Endodermal cell (in vitro differentiated cells): Measurements from ENCODE around the gene TMEM39B. TPM values are rescaled to one million over a fixed set of nuclear protein-coding genes. Genes with fewer than 3 reads are reported as not detected.
"Not testable (repeated sequence)": the region's sequence is repeated elsewhere in the genome, so short reads cannot be mapped to it uniquely, and the experiment has no call there.

ENCODE experiments used
- DNase-seq: peaks from one replicate; pipeline ENCODE4 v3.0.0-alpha.2; 2017
- H3K27ac ChIP-seq: 2 replicates; pipeline ENCODE4 v1.5.1; 2013; ENCODE audit warnings: mild to moderate bottlenecking, low read depth, low read length, moderate library complexity
- H3K27me3 ChIP-seq: 2 replicates; pipeline ENCODE4 v1.6.1; 2013; ENCODE audit warnings: mild to moderate bottlenecking, low read length, moderate library complexity; ENCODE audit not compliant: insufficient read depth, control insufficient read depth, poor library complexity, severe bottlenecking
- H3K36me3 ChIP-seq: 2 replicates; pipeline ENCODE4 v1.7.0; 2013; ENCODE audit warnings: mild to moderate bottlenecking, low read length, moderate library complexity; ENCODE audit not compliant: control insufficient read depth, insufficient read depth
- H3K4me1 ChIP-seq: one replicate; pipeline ENCODE4 v1.7.0; 2013; ENCODE audit warnings: low read length; ENCODE audit not compliant: control insufficient read depth, insufficient read depth
- H3K4me3 ChIP-seq: 2 replicates; pipeline ENCODE4 v1.5.1; 2013; ENCODE audit warnings: mild to moderate bottlenecking, low read length, moderate library complexity
- H3K9ac ChIP-seq: 2 replicates; pipeline ENCODE4 v1.6.1; 2013; ENCODE audit warnings: mild to moderate bottlenecking, low read length, moderate library complexity; ENCODE audit not compliant: poor library complexity, severe bottlenecking; ENCODE audit errors: extremely low read depth
- H3K9me3 ChIP-seq: 2 replicates; pipeline ENCODE4 v1.6.1; 2013; ENCODE audit warnings: mild to moderate bottlenecking, low read length, moderate library complexity; ENCODE audit not compliant: control insufficient read depth
- H3K27ac Mint-ChIP-seq: 2 replicates; pipeline ENCODE4 v1.8.0; 2020; ENCODE audit warnings: mixed read lengths
- H3K27me3 Mint-ChIP-seq: 2 replicates; pipeline ENCODE4 v1.8.0; 2021; ENCODE audit warnings: mild to moderate bottlenecking, mixed read lengths; ENCODE audit not compliant: insufficient read depth
- H3K36me3 Mint-ChIP-seq: 2 replicates; pipeline ENCODE4 v1.8.0; 2020; ENCODE audit warnings: low read depth, mixed read lengths
- H3K4me1 Mint-ChIP-seq: 2 replicates; pipeline ENCODE4 v1.8.0; 2020; ENCODE audit warnings: mixed read lengths
- H3K4me3 Mint-ChIP-seq: 2 replicates; pipeline ENCODE4 v1.8.0; 2020; ENCODE audit warnings: mild to moderate bottlenecking, moderate library complexity, mixed read lengths
- H3K9me3 Mint-ChIP-seq: 2 replicates; pipeline ENCODE4 v1.8.0; 2020; ENCODE audit warnings: mild to moderate bottlenecking, mixed read lengths
- CTCF ChIP-seq: fragments of 200-600 bp; sonication (generic); conservative IDR thresholded peaks from 2 replicates; pipeline ENCODE4 v1.5.0; 2021; ENCODE audit warnings: antibody characterized with exemption, mild to moderate bottlenecking
- WGBS, 2 experiments: methylation state at CpG; one replicate each; pipeline versions ENCODE4 v1.1.5 to v1.1.7; 2013; ENCODE audit warnings: missing lambda C conversion rate in 2 of 2, mixed read lengths in 1 of 2; ENCODE audit not compliant: insufficient coverage in 1 of 2, insufficient read length in 1 of 2; 5-methylcytosine and 5-hydroxymethylcytosine counted together
- total RNA-seq, 2 donors: library from RNA; stranded (reverse); fragmentation: NEBNext Ultra II Directional in 1 of 2; extraction: Animal tissue kit (Norgen Biotek cat#: 25700) in 1 of 2; gene quantifications; 2 replicates in 1 of 2; 3 replicates in 1 of 2; pipeline ENCODE4 v1.2.1, GENCODE V29; 2021

Gene TMEM39B
- total RNA-seq, 2 donors from 2014 or later, result 11.0 to 20.3 TPM

GRCh38 chr1:32128479-32128878 is 55.7 kb downstream of the TMEM39B start:
- Histone ChIP-seq H3K4me3 (no peak overlapping the region), H3K36me3 (no peaks in the 10 kb centered on the region), H3K27me3 (no peaks in the 10 kb centered on the region), H3K27ac (no peak overlapping the region), H3K9me3 (no peaks in the 10 kb centered on the region), H3K9ac (no peak overlapping the region), H3K4me1 (no peaks in the 10 kb centered on the region)
- DNase-seq, result no peak
- H3K4me3 Mint-ChIP-seq, result no peak overlapping the region
- H3K27ac Mint-ChIP-seq, result no peak overlapping the region
- TF ChIP-seq CTCF, result no peak
- no peaks in the 10 kb centered on the region for H3K27me3 Mint-ChIP-seq
- H3K36me3 Mint-ChIP-seq, result peaks cover 14% of the 10 kb centered on the region
- H3K9me3 Mint-ChIP-seq, result no peaks in the 10 kb centered on the region
- WGBS, 2 experiments, result 97 to 100% methylated on average over 1 of the region's 1 CpG
- peaks cover 19% of the 10 kb centered on the region for H3K4me1 Mint-ChIP-seq

GRCh38 chr1:32128964-32129363 is 56.2 kb downstream of the TMEM39B start:
- Histone ChIP-seq H3K4me1 (no peaks in the 10 kb centered on the region), H3K36me3 (no peaks in the 10 kb centered on the region), H3K9ac (no peak overlapping the region), H3K9me3 (no peaks in the 10 kb centered on the region), H3K27ac (no peak overlapping the region), H3K4me3 (no peak overlapping the region), H3K27me3 (no peaks in the 10 kb centered on the region)
- Mint-ChIP-seq H3K4me3 (no peak overlapping the region), H3K9me3 (no peaks in the 10 kb centered on the region), H3K27ac (no peak overlapping the region), H3K27me3 (no peaks in the 10 kb centered on the region), H3K36me3 (peaks cover 15% of the 10 kb centered on the region), H3K4me1 (peaks cover 19% of the 10 kb centered on the region)
- WGBS, 2 experiments, result 80 to 93% methylated on average over 1 of the region's 1 CpG
- DNase-seq, result no peak
- TF ChIP-seq CTCF, result no peak

GRCh38 chr1:32133950-32134280 is 61.2 kb downstream of the TMEM39B start:
- WGBS, 2 experiments, result 94 to 99% methylated on average over 3 to 7 of the region's 9 CpGs
- not testable (repeated sequence) for H3K36me3 ChIP-seq, H3K9me3 ChIP-seq, H3K27me3 Mint-ChIP-seq, H3K9ac ChIP-seq, H3K27ac Mint-ChIP-seq, H3K9me3 Mint-ChIP-seq, H3K4me1 ChIP-seq, H3K27ac ChIP-seq, H3K4me3 ChIP-seq, H3K4me1 Mint-ChIP-seq, H3K4me3 Mint-ChIP-seq, H3K27me3 ChIP-seq, DNase-seq
- H3K36me3 Mint-ChIP-seq, result peaks cover 18% of the 10 kb centered on the region

- no peaks in the 10 kb centered on the region for H3K9me3 Mint-ChIP-seq
- H3K36me3 Mint-ChIP-seq, result peaks cover 9% of the 10 kb centered on the region
- H3K27ac ChIP-seq, result no peak overlapping the region
- H3K4me3 Mint-ChIP-seq, result no peak overlapping the region
- H3K9me3 ChIP-seq, result no peaks in the 10 kb centered on the region
- no peaks in the 10 kb centered on the region for H3K27me3 ChIP-seq
- WGBS, 2 experiments, result 92 to 94% methylated on average over 5 of the region's 5 CpGs
- TF ChIP-seq CTCF, result no peak
- H3K4me1 ChIP-seq, result no peaks in the 10 kb centered on the region
- no peaks in the 10 kb centered on the region for H3K27me3 Mint-ChIP-seq
- DNase-seq, result no peak
- no peaks in the 10 kb centered on the region for H3K36me3 ChIP-seq
- no peak overlapping the region for H3K4me3 ChIP-seq
- no peak overlapping the region for H3K27ac Mint-ChIP-seq
- H3K4me1 Mint-ChIP-seq, result peaks cover 8% of the 10 kb centered on the region
- no peak overlapping the region for H3K9ac ChIP-seq
Measured at GRCh38 chr1:32137111-32137510, 64.4 kb downstream of the TMEM39B start.
